IPS-18c (cell line): ENCODE results near the gene GABBR2.
"Not testable (repeated sequence)": the region's sequence is repeated elsewhere in the genome, so short reads cannot be mapped to it uniquely, and the experiment has no call there.

Experiments
- H3K4me3 ChIP-seq: 2 replicates; pipeline ENCODE4 v1.7.0; 2013; ENCODE audit warnings: low read depth, mild to moderate bottlenecking, low read length, moderate library complexity; ENCODE audit not compliant: insufficient read depth
- H3K9me3 ChIP-seq: one replicate; pipeline ENCODE4 v1.6.1; 2013; ENCODE audit warnings: mild to moderate bottlenecking, low read length, moderate library complexity; ENCODE audit not compliant: control insufficient read depth, insufficient read depth

Gene GABBR2

GRCh38 chr9:98594546-98595160 is 114.1 kb downstream of the GABBR2 start:
- Histone ChIP-seq H3K9me3 (no peaks in the 10 kb centered on the region), H3K4me3 (no peak overlapping the region)

- Histone ChIP-seq H3K4me3 (no peak overlapping the region), H3K9me3 (no peaks in the 10 kb centered on the region)
Observed at GRCh38 chr9:98593354-98594253, 115.1 kb downstream of the GABBR2 start.

DNA sequence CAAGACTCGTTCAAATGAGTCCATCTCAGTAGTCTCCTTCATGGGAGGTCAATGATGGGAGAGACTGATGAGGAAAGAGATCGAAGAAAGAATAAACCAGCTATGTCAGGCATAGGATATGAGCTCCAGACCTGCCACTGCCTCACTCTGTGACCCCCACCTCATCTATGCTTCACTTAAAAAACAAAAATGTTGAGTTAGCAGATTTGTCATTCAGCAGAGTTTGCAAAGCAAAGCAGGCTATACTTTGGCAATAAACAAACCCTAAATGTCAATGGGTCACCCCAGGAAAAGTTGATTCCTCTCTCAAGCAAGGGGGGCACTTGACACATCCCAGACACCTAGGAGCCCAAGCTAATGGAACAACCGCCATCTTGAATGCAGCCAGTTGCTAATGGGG is 117.0 kb downstream of the GABBR2 start:
- Histone ChIP-seq H3K9me3 (no peaks in the 10 kb centered on the region), H3K4me3 (no peak overlapping the region)

DNA sequence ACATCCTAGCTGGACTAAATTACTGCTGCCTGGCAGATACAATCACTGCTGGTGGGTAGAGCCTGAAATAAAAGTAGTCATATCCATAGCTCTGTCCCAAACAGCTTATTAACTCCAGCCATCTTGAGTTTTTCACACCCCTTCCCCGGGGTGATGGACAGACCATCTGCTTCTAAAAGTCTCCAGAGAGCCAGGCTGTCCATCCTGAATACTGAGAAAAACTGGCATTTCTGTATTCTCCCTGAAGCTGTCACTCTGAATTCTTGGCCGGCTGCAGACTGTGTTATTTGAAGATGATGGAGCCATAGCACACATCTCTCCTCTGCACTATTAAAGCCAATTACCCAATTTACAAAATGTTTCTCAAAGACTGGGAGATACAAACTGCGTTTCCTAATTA is 118.6 kb downstream of the GABBR2 start:
- H3K9me3 ChIP-seq, result no peaks in the 10 kb centered on the region
- H3K4me3 ChIP-seq, result no peak overlapping the region

DNA sequence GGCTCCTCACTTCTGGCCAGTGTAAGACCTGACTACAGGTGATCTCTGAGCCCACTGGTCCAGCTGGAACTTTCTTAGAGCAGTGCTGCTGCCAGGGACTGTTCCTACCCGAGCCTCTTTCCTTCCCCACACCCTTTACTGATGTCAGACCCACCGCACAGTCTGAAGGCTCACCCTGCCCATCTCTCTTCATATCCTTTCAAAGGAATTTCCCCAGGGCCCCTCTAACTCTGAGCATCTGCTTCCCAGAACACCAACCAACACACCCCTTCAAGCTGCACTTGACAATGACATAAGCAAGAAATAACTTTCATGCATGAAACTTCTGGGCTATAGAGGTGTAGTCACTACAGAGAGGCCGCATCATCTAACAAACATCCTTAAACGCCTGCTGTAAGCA is 119.6 kb downstream of the GABBR2 start:
- Histone ChIP-seq H3K9me3 (no peaks in the 10 kb centered on the region), H3K4me3 (no peak overlapping the region)

GRCh38 chr9:98584853-98585438 is 123.8 kb downstream of the GABBR2 start:
- H3K4me3 ChIP-seq, H3K9me3 ChIP-seq: not testable (repeated sequence)

DNA sequence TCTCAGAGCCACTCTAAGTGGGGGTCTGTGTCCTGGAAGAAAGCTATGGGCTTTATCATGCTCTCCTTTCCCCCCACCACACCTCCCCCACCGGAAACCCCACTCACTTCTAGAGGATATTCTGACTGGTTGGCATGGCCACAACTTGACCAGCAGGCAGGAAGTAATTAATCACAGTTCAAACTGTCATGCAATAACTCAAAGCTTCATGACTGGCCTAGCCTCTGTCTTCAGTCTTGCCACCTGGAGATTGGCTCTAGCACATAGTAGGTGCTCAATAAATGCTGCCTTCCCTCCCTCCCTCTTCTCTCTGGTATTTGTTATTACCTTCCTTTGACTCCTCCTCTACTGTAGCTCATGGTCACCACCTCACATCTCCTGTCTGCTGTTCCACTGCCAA is 124.7 kb downstream of the GABBR2 start:
- H3K4me3 ChIP-seq, result no peak overlapping the region
- H3K9me3 ChIP-seq, result no peaks in the 10 kb centered on the region

DNA sequence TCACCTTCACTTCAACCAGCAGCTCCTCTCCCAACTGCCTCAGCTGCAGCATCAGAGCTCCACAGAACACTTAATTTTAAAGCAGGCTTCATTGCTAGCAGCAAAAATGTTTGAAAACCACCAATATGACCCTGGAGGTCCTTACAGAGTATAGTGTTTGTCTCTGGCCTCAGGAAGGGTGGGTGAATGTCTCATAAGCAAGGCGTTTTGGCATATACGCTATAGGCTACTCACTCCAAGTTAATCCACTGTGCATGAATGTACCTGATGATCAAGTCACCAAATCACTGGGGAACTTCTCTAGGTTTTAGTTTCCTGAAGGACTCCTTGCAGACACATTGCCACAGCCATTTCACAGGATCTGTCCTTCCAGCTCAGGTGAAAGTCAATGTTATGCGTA is 125.3 kb downstream of the GABBR2 start:
- Histone ChIP-seq H3K4me3 (no peak overlapping the region), H3K9me3 (no peaks in the 10 kb centered on the region)

DNA sequence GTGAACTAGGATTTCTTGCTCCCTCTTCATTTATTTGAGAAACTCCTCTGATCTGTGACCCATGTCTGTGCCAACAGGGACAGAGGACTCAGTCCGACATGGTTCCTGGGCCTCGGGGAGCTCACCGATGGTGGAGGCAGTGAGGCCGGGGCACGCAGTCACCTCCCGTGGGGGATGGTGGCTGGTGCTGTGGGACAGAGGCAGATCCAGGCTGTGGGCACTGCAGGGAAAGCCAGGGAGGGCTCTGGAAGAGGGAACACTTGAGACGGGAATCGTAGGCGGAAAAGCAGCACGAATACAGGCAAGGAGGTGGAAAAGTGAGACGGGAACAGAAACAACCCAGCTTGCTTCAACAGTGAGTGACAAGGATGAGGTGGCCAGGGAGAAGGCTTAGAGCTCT is 127.8 kb downstream of the GABBR2 start:
- H3K9me3 ChIP-seq, result no peaks in the 10 kb centered on the region
- H3K4me3 ChIP-seq, result no peak overlapping the region

- Histone ChIP-seq H3K4me3 (no peak overlapping the region), H3K9me3 (no peaks in the 10 kb centered on the region)
Observed at GRCh38 chr9:98579700-98580099, 129.0 kb downstream of the GABBR2 start.

DNA sequence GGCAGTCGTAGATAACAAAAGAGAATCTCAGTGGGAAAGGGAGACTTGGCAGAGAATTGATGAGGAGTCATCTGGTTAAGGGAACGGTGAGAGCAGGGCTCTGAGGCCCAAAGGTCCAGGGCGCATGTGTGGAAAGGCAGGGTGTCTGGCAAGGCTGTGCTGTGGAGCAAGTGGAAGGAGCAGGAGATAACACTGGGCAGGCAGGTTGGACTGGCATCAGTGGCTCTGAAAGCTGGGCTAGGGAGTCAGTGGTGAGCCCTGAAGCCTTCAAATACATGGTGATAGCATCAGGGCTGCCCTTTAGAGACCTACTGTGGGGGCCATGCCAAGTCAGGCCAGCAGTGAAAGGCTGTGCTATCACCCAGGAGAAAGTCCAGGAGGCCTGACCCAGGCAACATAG is 131.3 kb downstream of the GABBR2 start:
- Histone ChIP-seq H3K4me3 (no peak overlapping the region), H3K9me3 (no peaks in the 10 kb centered on the region)

DNA sequence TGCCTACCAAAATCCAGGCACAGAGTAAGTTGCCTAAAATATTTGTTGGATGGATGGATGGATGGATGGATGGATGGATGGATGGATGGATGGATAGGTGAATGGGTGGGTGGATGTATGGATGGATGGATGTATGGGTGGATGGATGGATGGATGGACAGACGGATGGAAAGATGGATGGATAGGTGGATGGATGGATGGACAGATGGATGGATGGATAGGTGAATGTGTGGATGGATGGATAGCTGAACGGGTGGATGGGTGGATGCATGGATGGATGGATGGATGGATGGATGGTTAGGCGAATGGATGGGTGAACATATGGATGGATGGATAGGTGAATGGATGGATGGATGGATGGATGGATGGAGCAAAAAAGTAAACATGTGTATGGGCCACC is 131.9 kb downstream of the GABBR2 start:
- Histone ChIP-seq H3K4me3 (no peak overlapping the region), H3K9me3 (no peaks in the 10 kb centered on the region)

GRCh38 chr9:98576354-98576753 is 132.4 kb downstream of the GABBR2 start:
- H3K9me3 ChIP-seq, result no peaks in the 10 kb centered on the region
- no peak overlapping the region for H3K4me3 ChIP-seq

DNA sequence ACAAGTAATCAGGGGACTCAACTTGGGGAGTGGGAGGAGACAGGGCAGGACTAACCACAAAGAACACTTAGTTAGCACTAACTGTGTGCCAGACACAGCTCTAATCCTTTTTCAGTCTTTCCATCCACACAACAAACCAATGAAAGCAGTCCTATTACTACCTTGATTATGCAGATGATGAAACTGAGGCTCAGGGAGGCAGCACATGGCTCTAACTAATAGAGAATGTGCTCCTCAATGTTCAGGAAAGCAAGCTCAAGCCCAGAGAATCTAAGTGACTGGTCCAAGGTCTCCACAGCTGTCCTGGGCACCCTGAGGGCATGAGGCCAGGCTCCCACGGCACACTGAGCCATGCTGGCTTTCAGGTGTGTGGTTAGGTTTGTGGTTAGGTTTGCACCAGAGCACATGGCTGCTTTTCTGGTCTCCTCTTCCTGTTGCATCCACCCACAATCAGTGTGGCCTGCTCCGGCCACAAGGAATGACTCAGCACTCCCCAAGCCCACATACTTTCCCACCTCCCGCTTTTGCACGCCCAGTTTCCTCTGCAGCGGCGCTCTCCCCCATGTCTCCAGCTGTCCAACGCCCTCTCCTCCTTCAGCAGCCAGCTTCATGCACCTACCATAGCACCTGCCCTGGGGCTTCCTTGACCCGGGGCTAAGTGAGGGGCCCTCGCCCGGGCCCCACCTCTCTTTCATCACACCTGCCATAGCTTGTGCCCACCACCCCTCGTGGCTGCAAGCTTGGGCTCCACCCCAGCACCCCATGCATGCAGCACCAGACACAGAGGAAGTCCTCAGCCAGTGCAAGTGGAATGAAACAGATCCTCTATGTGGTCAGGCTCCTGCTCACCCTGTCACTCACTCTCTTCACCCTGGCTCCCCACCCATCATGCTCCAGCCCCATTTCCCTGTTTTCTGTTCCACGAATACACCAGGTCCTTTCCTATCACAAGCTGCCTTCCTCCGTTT is 133.1 kb downstream of the GABBR2 start:
- no peak overlapping the region for H3K4me3 ChIP-seq
- no peaks in the 10 kb centered on the region for H3K9me3 ChIP-seq

DNA sequence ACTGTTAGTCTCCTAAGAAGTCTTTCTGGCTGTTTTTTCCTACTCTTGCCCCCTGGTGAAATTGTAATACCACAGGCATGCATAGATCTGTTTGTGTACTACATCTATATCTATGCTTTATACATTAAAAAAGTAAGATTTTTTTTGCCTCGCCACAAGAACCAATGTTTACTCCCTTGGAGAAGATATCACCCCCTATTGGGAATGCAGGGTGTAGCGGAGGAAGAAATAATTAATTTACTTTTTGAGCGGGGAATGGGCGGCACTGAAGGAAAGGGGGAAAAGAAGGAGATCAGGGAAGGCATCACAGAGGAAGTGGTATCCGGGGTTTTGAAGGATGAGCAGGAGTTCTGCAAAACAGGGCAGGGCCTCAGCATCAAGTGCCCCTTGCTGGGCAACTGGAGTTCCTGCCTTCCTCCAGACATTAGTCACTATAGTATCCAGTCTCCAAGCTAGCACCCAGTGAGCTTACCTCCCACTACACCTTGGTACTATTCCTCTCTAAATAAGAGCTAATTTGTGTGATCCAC is 134.9 kb downstream of the GABBR2 start:
- Histone ChIP-seq H3K4me3 (no peak overlapping the region), H3K9me3 (no peaks in the 10 kb centered on the region)

- Histone ChIP-seq H3K4me3 (no peak overlapping the region), H3K9me3 (no peaks in the 10 kb centered on the region)
Observed at GRCh38 chr9:98572796-98573195, 135.9 kb downstream of the GABBR2 start.

GRCh38 chr9:98572054-98572627 is 136.6 kb downstream of the GABBR2 start:
- Histone ChIP-seq H3K9me3 (no peaks in the 10 kb centered on the region), H3K4me3 (no peak overlapping the region)
